H1 (cell line): Measurements from ENCODE around the gene RCSD1. TPM values are rescaled to one million over a fixed set of nuclear protein-coding genes. Genes with fewer than 3 reads are reported as not detected.

Experiments
- CTCF ChIP-seq, 3 experiments: IDR thresholded peaks; 1 replicate in 2 of 3; 2 replicates in 1 of 3; pipeline versions ENCODE4 v1.5.1 to v1.6.1; 2011; ENCODE audit warnings: low read length in 3 of 3, mild to moderate bottlenecking in 3 of 3, inconsistent platforms in 2 of 3, low read depth in 1 of 3, moderate library complexity in 1 of 3; ENCODE audit not compliant: insufficient read depth in 1 of 3; ENCODE audit errors: control extremely low read depth in 1 of 3
- EP300 ChIP-seq, 2 experiments: IDR thresholded peaks; 1 replicate in 1 of 2; 2 replicates in 1 of 2; pipeline ENCODE4 v1.6.1; 2011 to 2012; ENCODE audit warnings: low read depth in 2 of 2, low read length in 2 of 2, mild to moderate bottlenecking in 2 of 2, borderline replicate concordance in 1 of 2, inconsistent platforms in 1 of 2, moderate library complexity in 1 of 2
- polyA plus RNA-seq, 7 experiments: library from polyadenylated mRNA; depleted of rRNA in 3 of 7; stranded (reverse) in 5 of 7; unstranded in 2 of 7; fragments of >200 nt in 5 of 7; fragments of 200-250 nt in 2 of 7; gene quantifications; 1 replicate in 5 of 7; 2 replicates in 1 of 7; 4 replicates in 1 of 7; pipeline versions ENCODE4 v1.2.1 to v1.2.3, GENCODE V29; 2011 to 2013; ENCODE audit warnings: missing spikeins in 2 of 7, mixed read lengths in 2 of 7
- total RNA-seq: library from RNA; stranded (reverse); fragmentation: NEBNext Ultra II Directional; extraction: Animal tissue kit (Norgen Biotek cat#: 25700); gene quantifications from 2 replicates; pipeline ENCODE4 v1.2.1, GENCODE V29; 2021

RCSD1 gene
- total and polyA plus RNA-seq, 2 of the 8 experiments (the other 6 are each of a cell fraction or from before 2014, with no cell fraction given), result 0.47 to 0.69 TPM

GRCh38 chr1:167614851-167615250 lies 15.2 kb upstream of the RCSD1 start (continued):
- TF ChIP-seq EP300 (IDR thresholded peaks at IDR 0.05; ENCODE audit: borderline replicate concordance in 1 of 2, low read depth in 2 of 2, low read length in 2 of 2) (no peak), CTCF (IDR thresholded peaks at IDR 0.05; ENCODE audit: control extremely low read depth in 1 of 3, insufficient read depth in 1 of 3, low read depth in 1 of 3, low read length in 3 of 3) (no peak)
